Embryonic facial prominence (tissue), 1 donor: ENCODE results near the gene PALM3.
A peak's percentile ranks its signal among the peaks of the same experiment; 100 is the strongest.

Experiments used
- DNase-seq: peaks from one replicate; pipeline ENCODE4 v3.0.0-alpha.2; 2016; ENCODE audit errors: extremely low spot score

PALM3 gene

GRCh38 chr19:14061751-14062557 is at the start of gene PALM3:
PALM3 (minus strand) TSS chr19:14062076; CDS start chr19:14061980, 96 bp downstream.
- no peak for DNase-seq

GRCh38 chr19:14111486-14111885 is 49.6 kb upstream of the PALM3 start:
- no peak for DNase-seq

GRCh38 chr19:14110650-14111049 is 48.8 kb upstream of the PALM3 start:
- no peak for DNase-seq

- no peak for DNase-seq
These were observed 45.9 kb upstream of the PALM3 start for GRCh38 chr19:14107581-14108461.

- DNase-seq = no peak
These were observed 45.0 kb upstream of the PALM3 start for GRCh38 chr19:14106840-14107239.

GRCh38 chr19:14105680-14106079 is 43.8 kb upstream of the PALM3 start:
- DNase-seq = no peak

GRCh38 chr19:14103310-14103709 is 41.4 kb upstream of the PALM3 start:
- no peak for DNase-seq

- DNase-seq = no peak
These were observed 40.9 kb upstream of the PALM3 start for GRCh38 chr19:14102756-14103155.

- no peak for DNase-seq
These were observed 40.3 kb upstream of the PALM3 start for GRCh38 chr19:14102102-14102696.

GRCh38 chr19:14101003-14101545 is 39.2 kb upstream of the PALM3 start:
- no peak for DNase-seq

- DNase-seq = no peak
These were observed 35.8 kb upstream of the PALM3 start for GRCh38 chr19:14097532-14098151.

GRCh38 chr19:14096272-14096992 is 34.6 kb upstream of the PALM3 start:
- no peak for DNase-seq

- DNase-seq = no peak
These were observed 33.0 kb upstream of the PALM3 start for GRCh38 chr19:14094854-14095253.

- DNase-seq = no peak
These were observed 31.4 kb upstream of the PALM3 start for GRCh38 chr19:14093117-14093823.

GRCh38 chr19:14091813-14092462 is 30.1 kb upstream of the PALM3 start:
- no peak for DNase-seq

GRCh38 chr19:14091081-14091812 is 29.4 kb upstream of the PALM3 start:
- DNase-seq = peak; percentile 34

GRCh38 chr19:14090509-14091080 is 28.7 kb upstream of the PALM3 start, which contains the start of gene SAMD1:
SAMD1 (minus strand) TSS chr19:14090751.
- peak; percentile 89 for DNase-seq

GRCh38 chr19:14089662-14090508 is 28.0 kb upstream of the PALM3 start:
- no peak for DNase-seq
